Right renal pelvis (tissue), 4 donors: ENCODE data around the gene GPHA2. TPM values are rescaled to one million over a fixed set of nuclear protein-coding genes. Genes with fewer than 3 reads are reported as not detected.

Experiments used
- DNase-seq, 4 donors: peaks; one replicate each; pipeline ENCODE4 v3.0.0-alpha.2; 2013; ENCODE audit warnings: low read depth in 4 of 4, low spot score in 3 of 4, missing footprints in 1 of 4
- polyA plus RNA-seq, 4 donors: library from polyadenylated mRNA; unstranded; fragments of 120-200 nt; gene quantifications; one replicate each; pipeline ENCODE4 v1.2.1, GENCODE V29; 2013; ENCODE audit not compliant: insufficient read length in 4 of 4

GPHA2 gene
- polyA plus RNA-seq, 4 donors = 0.54 to 2.8 (median 1.9) TPM

DNA sequence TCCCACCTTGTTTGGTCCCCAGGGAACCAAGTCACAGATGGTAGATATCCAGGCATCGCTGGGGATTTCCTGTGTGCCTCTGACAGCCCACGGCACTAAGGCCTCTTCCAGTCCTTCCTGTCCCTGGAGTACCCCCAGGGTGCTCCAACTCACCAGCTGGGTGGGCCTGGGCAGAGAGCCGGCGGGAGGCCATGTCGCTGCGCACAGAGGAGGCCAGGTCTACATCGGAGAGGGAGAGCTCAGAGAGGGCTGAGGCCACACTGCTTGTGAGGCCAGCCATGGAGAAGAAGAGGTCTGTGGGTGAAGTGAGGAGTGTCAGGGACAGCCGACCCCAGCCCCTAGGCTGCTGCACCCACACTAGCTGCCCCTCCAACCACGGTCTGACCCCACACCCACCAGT, 24.0 kb downstream of the GPHA2 start:
- DNase-seq = no peak

- no peak for DNase-seq
Observed at GRCh38 chr11:64911142-64911541, 24.6 kb downstream of the GPHA2 start.

DNA sequence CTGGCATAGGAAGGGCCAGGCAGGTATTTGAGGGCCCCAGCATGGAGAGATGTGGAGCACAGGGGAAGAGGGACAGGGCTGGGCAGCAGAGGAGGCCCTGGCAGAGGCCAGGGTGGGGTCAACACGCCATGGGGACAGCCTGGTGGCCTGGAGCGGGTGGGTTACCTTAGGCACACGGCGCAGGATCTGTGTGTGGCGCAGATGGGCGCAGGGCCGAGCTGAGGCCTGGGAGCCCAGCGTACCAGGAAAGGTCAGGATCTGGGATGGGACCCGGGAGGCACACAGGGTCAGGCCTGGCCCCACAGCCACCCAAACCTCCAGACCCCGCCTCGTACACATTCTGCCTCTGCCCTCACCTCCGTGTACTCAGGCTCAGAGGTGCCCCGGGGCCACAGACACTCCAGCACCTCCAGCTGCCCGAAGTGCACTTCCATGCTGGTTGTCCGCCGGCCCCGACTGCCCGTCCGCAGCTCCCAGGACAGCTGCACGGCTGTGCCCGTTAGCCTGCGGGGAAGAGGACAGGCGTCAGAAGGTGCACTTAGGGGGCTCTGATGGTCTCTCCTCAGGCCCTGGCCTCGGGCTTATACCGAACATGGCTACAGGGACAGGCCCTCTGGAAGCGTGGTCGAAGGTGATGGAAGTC, 25.1 kb downstream of the GPHA2 start:
- no peak for DNase-seq

GRCh38 chr11:64909653-64910343, 25.9 kb downstream of the GPHA2 start:
- no peak for DNase-seq

DNA sequence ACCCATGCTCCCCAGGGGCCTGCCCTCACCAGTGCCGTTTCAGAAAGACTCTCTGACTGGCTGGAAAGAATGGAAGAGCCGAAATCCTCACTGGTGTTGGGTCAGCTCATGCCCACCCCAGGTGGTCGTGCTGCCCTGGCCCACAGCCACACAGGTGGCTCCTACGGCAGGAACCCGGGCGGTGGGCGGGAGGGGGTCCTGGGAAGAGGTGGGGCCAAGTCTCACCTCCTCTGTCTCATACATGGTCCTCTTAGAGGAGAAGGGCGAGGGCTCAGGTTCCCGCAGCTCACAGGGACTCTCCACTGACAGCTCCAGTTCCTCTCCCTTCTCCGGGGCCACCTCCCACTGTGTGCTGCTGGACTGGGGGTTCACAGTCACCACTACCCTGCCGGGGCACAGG, 26.9 kb downstream of the GPHA2 start:
- no peak for DNase-seq

DNA sequence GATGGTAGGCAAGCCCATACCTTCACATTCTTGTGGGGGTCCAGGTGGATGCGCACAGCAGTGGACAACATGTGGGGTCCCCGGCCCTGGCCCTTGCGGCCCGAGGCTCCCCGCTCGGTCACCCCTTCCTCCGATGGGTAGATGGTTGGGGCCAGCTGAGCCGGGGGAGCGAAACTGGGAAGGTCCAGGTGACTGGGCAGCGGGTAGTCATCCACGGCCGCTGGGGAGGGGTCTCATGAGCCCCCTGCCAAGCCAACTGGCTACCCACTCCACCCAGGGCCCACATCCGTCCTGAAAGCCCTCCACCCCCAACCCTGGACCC, 29.4 kb downstream of the GPHA2 start:
- no peak for DNase-seq

DNA sequence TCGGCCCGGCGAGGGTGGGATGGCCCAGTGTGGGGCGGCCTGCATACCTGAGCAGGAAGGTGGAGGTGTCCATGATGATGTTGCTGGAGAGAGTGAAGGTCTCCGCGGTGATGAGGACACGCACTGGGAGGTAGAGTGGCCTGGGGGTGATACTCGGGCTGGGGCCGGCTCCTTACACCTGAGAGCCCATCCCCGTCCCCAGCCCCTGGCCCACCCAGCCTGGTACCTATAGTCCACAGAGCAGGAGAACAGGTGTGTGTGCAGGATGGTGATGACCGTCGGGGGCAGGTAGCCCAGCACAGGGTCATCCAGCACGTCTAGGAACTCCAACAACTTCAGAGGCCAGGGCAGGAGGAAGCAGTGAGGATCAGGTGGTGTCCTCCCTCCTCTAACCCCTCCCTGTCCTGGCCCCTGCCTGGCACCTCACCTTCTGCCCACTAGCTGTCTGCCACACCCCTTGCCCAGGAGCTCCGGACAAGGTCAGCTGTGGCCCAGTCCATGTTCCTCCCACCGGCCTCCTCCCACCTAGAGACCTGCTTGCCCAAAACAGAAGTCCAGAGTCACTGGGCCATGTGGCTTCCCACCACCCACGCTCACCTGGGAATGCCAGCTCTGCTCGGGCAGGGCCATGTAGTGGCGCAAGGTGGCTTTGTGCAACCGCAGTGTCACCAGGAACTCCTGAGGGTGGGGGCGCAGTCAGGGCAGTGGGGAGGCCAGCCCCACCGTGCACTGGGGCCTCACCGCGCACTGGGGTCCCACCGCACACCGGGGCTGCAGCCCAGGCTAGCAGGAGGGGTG, 30.0 kb downstream of the GPHA2 start:
- DNase-seq = no peak

- no peak for DNase-seq
Observed at GRCh38 chr11:64903291-64903833, 32.3 kb downstream of the GPHA2 start.

DNA sequence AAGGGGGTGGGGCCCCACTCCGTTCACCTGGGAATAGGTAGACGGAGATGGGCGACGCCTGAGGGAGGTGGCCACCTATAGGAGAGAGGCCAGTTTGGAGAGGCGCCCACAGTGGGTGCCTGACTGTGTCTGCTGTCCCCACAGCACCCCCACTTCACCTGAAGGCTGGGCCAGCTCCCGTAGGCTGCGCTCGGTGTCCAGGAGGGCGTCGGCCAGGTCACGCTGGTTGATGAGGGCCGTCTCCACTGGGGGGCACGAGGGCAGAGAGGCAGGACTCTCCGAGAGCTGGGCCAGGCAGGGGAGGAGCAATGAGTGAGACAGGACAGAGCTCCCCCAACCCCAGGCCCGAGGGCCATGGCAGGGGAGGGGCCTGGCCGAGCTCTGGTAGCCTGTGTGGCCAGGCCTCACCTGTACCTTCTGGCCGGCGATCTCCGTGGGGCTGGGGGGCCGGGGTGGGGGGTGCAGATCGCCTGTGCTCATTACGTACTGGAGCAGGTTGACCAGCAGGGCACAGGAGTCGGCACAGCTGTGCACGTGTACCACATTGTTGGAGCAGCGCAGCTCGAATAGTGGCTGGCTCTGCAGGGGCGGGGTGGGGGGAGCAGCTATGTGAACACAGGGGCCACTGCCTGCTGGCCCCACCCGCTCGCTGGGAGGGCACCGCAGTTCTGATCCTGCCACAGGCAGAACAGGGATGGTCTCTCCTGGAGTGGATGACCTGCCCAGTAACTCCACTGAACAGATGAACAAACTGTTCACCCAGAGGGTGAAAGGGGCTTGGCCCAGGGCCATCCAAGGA, 33.4 kb downstream of the GPHA2 start:
- no peak for DNase-seq

- no peak for DNase-seq
Observed at GRCh38 chr11:64900774-64901173, 34.9 kb downstream of the GPHA2 start.

DNA sequence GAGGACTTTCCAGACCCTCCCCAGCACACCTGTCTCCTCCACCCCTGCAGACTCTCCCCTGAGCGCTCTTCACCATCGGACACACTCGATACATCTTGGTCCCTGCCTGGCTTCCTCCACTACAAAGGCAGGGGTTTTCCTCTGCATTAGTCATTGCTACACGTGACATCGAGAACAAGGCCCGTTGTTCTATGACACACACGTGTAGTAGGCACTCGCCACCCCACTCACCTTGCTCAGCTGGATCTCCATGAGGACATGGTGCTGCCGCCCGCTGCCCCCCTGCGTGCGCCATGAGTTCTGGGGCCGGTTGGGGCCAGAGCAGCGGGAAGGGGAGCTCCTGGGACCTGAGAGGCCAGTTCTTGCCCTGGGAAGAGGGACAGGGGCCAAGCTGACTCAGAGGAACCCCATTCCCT, 35.4 kb downstream of the GPHA2 start:
- DNase-seq = no peak

DNA sequence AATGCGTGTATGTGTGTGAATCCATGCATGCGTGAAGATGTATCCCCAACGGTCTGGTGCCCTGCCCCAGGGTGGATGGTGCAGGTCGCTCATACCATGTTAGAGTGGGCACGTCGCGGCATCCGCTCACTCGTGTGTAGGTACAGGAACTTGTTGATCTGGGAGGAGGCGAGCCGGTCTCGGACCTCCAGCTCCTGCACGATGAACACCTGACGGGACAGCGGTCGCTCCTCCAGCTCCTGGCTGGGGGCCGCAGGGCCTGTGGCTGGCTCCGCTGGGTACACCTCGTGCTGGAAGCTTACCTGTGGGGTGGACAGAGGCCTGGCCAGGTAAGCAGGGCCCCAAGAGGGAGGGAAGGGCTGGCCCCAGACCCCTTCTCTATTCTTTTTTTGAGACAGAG, 37.2 kb downstream of the GPHA2 start:
- no peak for DNase-seq

DNA sequence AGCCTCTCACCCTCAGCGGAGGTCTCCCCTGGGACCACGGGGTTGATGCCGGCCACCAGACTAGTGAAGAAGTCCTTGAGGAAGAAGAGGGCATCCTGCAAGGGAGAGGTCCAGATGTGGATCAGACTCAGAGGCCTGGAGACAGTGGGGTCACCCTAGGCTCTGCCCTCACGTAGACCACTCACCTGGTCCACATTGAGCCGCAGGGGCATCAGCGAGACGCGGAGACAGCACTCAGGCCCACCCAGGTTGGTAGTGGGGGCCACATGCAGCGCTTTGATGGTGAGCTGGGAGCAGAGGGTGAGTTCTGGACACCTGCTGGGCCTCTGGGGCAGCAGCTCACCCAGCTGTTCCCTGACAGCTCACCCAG, 37.6 kb downstream of the GPHA2 start:
- DNase-seq = no peak

GRCh38 chr11:64897381-64898075, 38.2 kb downstream of the GPHA2 start:
- DNase-seq = no peak

- no peak for DNase-seq
Observed at GRCh38 chr11:64896448-64897022, 39.2 kb downstream of the GPHA2 start.

DNA sequence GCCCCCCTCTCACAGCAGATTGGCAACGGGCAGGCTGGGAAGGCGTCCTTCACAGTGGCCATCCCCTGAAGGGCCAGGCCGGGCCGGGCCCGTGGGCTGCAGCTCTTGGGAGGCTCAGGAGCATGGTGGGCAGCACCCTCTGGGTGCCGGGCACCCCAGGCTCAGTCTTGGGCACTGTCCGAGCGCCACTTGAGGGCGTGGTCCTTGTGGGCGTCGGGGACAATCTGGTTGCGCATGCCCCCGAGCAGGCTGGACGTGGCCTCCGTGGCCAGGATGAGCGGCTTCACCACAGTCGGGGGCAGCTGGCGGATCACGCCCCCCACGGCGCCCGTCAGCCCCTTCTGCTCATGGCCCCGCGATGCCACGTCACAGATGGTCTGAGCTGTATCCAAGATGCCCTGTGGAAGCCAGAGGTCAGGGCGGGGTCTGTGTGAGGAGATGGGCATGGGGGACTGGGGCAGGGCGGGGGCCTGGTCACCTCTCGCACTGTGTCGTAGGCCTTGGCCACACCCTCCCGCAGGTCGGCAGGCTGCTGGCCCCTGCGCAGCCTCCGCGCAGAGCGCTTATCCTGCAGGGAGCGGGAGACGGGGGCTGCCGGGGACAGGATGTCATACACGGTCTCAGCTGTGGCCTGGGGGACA, 40.8 kb downstream of the GPHA2 start:
- DNase-seq = no peak

GRCh38 chr11:64894070-64894811, 41.5 kb downstream of the GPHA2 start:
- DNase-seq = no peak

- no peak for DNase-seq
Observed at GRCh38 chr11:64893194-64894069, 42.3 kb downstream of the GPHA2 start.
